ENCODE data around the gene GCC2. TPM values are rescaled to one million over a fixed set of nuclear protein-coding genes. Genes with fewer than 3 reads are reported as not detected.

Gene GCC2
- total and polyA plus RNA-seq, 2 donors (not counting 3 experiments of a cell fraction or from before 2014, with no cell fraction given): 4.1 to 38.7 TPM

DNA sequence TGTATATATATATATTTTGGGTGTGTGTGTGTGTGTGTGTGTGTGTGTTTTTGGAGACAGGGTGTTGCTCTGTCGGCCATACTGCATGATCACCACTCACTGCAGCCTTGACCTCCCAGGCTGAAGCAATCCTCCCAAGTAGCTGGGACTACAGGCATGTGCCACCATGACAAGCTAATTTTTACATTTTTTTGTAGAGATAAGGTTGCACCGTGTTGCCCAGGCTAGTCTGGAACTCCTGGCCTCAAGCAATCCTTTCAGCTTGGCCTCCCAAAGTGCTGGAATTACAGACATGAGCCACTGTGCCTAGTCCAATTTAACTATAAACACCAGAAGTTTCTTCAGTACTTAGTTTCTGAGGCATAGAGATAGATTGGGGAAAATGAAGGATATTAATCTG is 103.6 kb downstream of the GCC2 start:
- intact Hi-C loops (cut with micrococcal nuclease): no loop called here
- Histone ChIP-seq H3K9me1 (replicated peaks; ENCODE audit: control insufficient read depth, extremely low read depth, insufficient read depth, low read length) (no peaks in the 10 kb centered on the region), H3K9me3 (replicated peaks; ENCODE audit: control insufficient read depth, insufficient read depth, low read length) (no peaks in the 10 kb centered on the region), H3K27ac (ENCODE audit: insufficient read depth, low read depth, low read length) (no peak overlapping the region), H3K36me3 (ENCODE audit: control insufficient read depth in 2 of 2, extremely low read depth in 1 of 2, insufficient read depth in 2 of 2, low read length in 2 of 2) (no peaks in the 10 kb centered on the region), H3K27me3 (ENCODE audit: control insufficient read depth in 2 of 2, insufficient read depth in 2 of 2, low read length in 2 of 2) (no peaks in the 10 kb centered on the region), H2AFZ (ENCODE audit: low read depth, low read length) (no peak overlapping the region), H4K20me1 (replicated peaks; ENCODE audit: control insufficient read depth, extremely low read depth, insufficient read depth, low read length) (no peaks in the 10 kb centered on the region), H3K4me1 (ENCODE audit: control insufficient read depth, extremely low read depth, insufficient read depth, low read length) (peaks cover 15% of the 10 kb centered on the region), H3K4me2 (ENCODE audit: insufficient read depth, low read length) (no peak overlapping the region), H3K9ac (replicated peaks; ENCODE audit: extremely low read depth, insufficient read depth, low read length) (no peak overlapping the region), H3K4me3 (replicated peaks in 1 of 3; ENCODE audit: insufficient read depth in 1 of 3, low read depth in 1 of 3, low read length in 3 of 3) (no peak overlapping the region), H3K79me2 (ENCODE audit: control insufficient read depth, insufficient read depth, low read length) (peaks cover 66% of the 10 kb centered on the region)
- CTCF ChIA-PET: interaction anchor here (1.3 to 4.2 kb wide), 3 partner anchors 10 to 32 kb away, joined by 3 to 13 read pairs (median 8); no protein-coding TSS in a partner anchor
- FAIRE-seq (no peak), DNase-seq (ENCODE audit: low read depth, low spot score) (no peak)
- no peak for TF ChIP-seq JUN (IDR thresholded peaks at IDR 0.05; ENCODE audit: borderline replicate concordance, insufficient read depth, insufficient read length, low read depth)
- no peak for TF ChIP-seq MYC (IDR thresholded peaks at IDR 0.05; ENCODE audit: low read depth, low read length)
- TF ChIP-seq EZH2 (IDR thresholded peaks at IDR 0.05; ENCODE audit: borderline replicate concordance, low read depth, low read length, severe bottlenecking): no peak
- TF ChIP-seq POLR2A (IDR thresholded peaks at IDR 0.05; ENCODE audit: low read depth, low read length): no peak
- TF ChIP-seq POLR2AphosphoS5 (IDR thresholded peaks at IDR 0.05; ENCODE audit: insufficient read depth, low read depth, low read length): no peak
- TF ChIP-seq, protein P1, sequence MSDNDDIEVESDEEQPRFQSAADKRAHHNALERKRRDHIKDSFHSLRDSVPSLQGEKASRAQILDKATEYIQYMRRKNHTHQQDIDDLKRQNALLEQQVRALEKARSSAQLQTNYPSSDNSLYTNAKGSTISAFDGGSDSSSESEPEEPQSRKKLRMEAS (IDR thresholded peaks at IDR 0.05; ENCODE audit: insufficient read depth, insufficient read length): no peak
- TF ChIP-seq, protein P2, sequence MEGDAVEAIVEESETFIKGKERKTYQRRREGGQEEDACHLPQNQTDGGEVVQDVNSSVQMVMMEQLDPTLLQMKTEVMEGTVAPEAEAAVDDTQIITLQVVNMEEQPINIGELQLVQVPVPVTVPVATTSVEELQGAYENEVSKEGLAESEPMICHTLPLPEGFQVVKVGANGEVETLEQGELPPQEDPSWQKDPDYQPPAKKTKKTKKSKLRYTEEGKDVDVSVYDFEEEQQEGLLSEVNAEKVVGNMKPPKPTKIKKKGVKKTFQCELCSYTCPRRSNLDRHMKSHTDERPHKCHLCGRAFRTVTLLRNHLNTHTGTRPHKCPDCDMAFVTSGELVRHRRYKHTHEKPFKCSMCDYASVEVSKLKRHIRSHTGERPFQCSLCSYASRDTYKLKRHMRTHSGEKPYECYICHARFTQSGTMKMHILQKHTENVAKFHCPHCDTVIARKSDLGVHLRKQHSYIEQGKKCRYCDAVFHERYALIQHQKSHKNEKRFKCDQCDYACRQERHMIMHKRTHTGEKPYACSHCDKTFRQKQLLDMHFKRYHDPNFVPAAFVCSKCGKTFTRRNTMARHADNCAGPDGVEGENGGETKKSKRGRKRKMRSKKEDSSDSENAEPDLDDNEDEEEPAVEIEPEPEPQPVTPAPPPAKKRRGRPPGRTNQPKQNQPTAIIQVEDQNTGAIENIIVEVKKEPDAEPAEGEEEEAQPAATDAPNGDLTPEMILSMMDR (IDR thresholded peaks at IDR 0.05; ENCODE audit: extremely low read depth in 1 of 2, insufficient read depth in 1 of 2, low read depth in 1 of 2, low read length in 2 of 2): no peak
- no peak for TF ChIP-seq GATA2 (IDR thresholded peaks at IDR 0.05; ENCODE audit: insufficient read depth, insufficient read length, low read depth, low read length)
- TF ChIP-seq FOS (IDR thresholded peaks at IDR 0.05; ENCODE audit: borderline replicate concordance, insufficient read depth, low read length): no peak
- no TSS peak for BruUV-seq (replicated peaks)
- dilution Hi-C loops (cut with MboI; ENCODE audit: extremely low pct_ligation_motif_present, low sequenced_read_pairs): no loop called here
- POLR2A ChIA-PET: no interaction called here
